IMR-90 (cell line): ENCODE data around the gene RGMB. TPM values are rescaled to one million over a fixed set of nuclear protein-coding genes. Genes with fewer than 3 reads are reported as not detected.

ENCODE experiments used
- ATAC-seq: fragments of 200-7000 bp; cut with Tn5 transposase; 2 replicates; pipeline ENCODE4 v1.9.1; 2020; ENCODE audit warnings: low read depth, mild to moderate bottlenecking, moderate library complexity
- BruUV-seq: library from RNA; stranded (reverse); fragments of 400-500 nt; replicated peaks from 2 replicates; lab custom pipeline; 2021; lab: Mats Ljungman, UMichigan
- CTCF ChIA-PET: fragments of 300-600 bp; formaldehyde crosslinking; extraction: SDS; loops from one replicate; lab custom pipeline; 2021; ENCODE audit warnings: antibody characterized with exemption; lab: Yijun Ruan, JAX
- POLR2A ChIA-PET: fragments of 300-600 bp; sonication (Branson Sonifier 250); formaldehyde crosslinking; loops from one replicate; lab custom pipeline; 2022; ENCODE audit warnings: antibody characterized with exemption; ENCODE audit not compliant: unreplicated experiment; lab: Charles Lee
- DNase-seq: peaks from one replicate; pipeline ENCODE4 v3.0.0; 2013
- H2AFZ ChIP-seq: replicated peaks from 2 replicates; pipeline ENCODE3; 2013; ENCODE audit warnings: low read length, mild to moderate bottlenecking; ENCODE audit not compliant: poor library complexity
- H2AK5ac ChIP-seq: 2 replicates; pipeline ENCODE4 v1.6.1; 2013; ENCODE audit warnings: low read depth, low read length, inconsistent platforms
- H2AK9ac ChIP-seq: replicated peaks from 2 replicates; pipeline ENCODE3; 2013; ENCODE audit warnings: mild to moderate bottlenecking, low read depth, low read length, moderate library complexity; ENCODE audit not compliant: poor library complexity
- H2BK120ac ChIP-seq: 2 replicates; pipeline ENCODE4 v1.6.1; 2013; ENCODE audit warnings: low read depth, low read length, inconsistent platforms
- H2BK15ac ChIP-seq: 3 replicates; pipeline ENCODE4 v1.6.1; 2013; ENCODE audit warnings: low read depth, low read length, inconsistent platforms
- H2BK20ac ChIP-seq: 2 replicates; pipeline ENCODE4 v1.6.1; 2013; ENCODE audit warnings: low read depth, mild to moderate bottlenecking, inconsistent platforms, low read length, moderate library complexity
- H2BK5ac ChIP-seq: 2 replicates; pipeline ENCODE4 v1.6.1; 2013; ENCODE audit warnings: mild to moderate bottlenecking, low read depth, low read length, inconsistent platforms; ENCODE audit not compliant: poor library complexity, severe bottlenecking
- H3K14ac ChIP-seq: replicated peaks from 2 replicates; pipeline ENCODE4 v1.6.1; 2013; ENCODE audit warnings: low read depth, low read length, inconsistent platforms
- H3K18ac ChIP-seq: 2 replicates; pipeline ENCODE4 v1.6.1; 2013; ENCODE audit warnings: low read depth, low read length, control low read depth
- H3K23ac ChIP-seq: 2 replicates; pipeline ENCODE4 v1.6.1; 2013; ENCODE audit warnings: low read depth, low read length, inconsistent platforms
- H3K27ac ChIP-seq: 2 replicates; pipeline ENCODE4 v1.5.1; 2013; ENCODE audit warnings: mild to moderate bottlenecking, control low read depth, low read length; ENCODE audit not compliant: insufficient read depth
- H3K27me3 ChIP-seq: 2 replicates; pipeline ENCODE4 v1.6.1; 2013; ENCODE audit warnings: low read length; ENCODE audit not compliant: control insufficient read depth, insufficient read depth
- H3K36me3 ChIP-seq: 2 replicates; pipeline ENCODE4 v1.6.1; 2013; ENCODE audit warnings: low read length, mixed read lengths; ENCODE audit not compliant: control insufficient read depth, insufficient read depth
- H3K4ac ChIP-seq: 2 replicates; pipeline ENCODE4 v1.6.1; 2013; ENCODE audit warnings: low read depth, low read length, inconsistent platforms
- H3K4me1 ChIP-seq: 2 replicates; pipeline ENCODE4 v1.6.1; 2013; ENCODE audit warnings: low read length, mixed read lengths; ENCODE audit not compliant: control insufficient read depth, insufficient read depth
- H3K4me2 ChIP-seq: 2 replicates; pipeline ENCODE4 v1.6.1; 2013; ENCODE audit warnings: low read depth, mild to moderate bottlenecking, control low read depth, low read length, moderate library complexity
- H3K4me3 ChIP-seq: 2 replicates; pipeline ENCODE4 v1.5.1; 2013; ENCODE audit warnings: low read depth, mild to moderate bottlenecking, control low read depth, low read length, moderate library complexity; ENCODE audit not compliant: insufficient read depth
- H3K56ac ChIP-seq: 2 replicates; pipeline ENCODE4 v1.6.1; 2013; ENCODE audit warnings: low read length, inconsistent platforms; ENCODE audit not compliant: insufficient read depth; ENCODE audit errors: extremely low read depth
- H3K79me1 ChIP-seq, 2 experiments: 2 replicates each; pipeline ENCODE4 v1.6.1; 2013; ENCODE audit warnings: low read length in 2 of 2, inconsistent platforms in 1 of 2, low read depth in 1 of 2
- H3K9ac ChIP-seq: 2 replicates; pipeline ENCODE4 v1.6.1; 2013; ENCODE audit warnings: low read depth, low read length, control low read depth
- H3K9me1 ChIP-seq: 2 replicates; pipeline ENCODE4 v1.6.1; 2013; ENCODE audit warnings: low read length, inconsistent platforms; ENCODE audit not compliant: insufficient read depth
- H3K9me3 ChIP-seq: 2 replicates; pipeline ENCODE4 v1.6.1; 2013; ENCODE audit warnings: low read length; ENCODE audit not compliant: control insufficient read depth, insufficient read depth
- H4K20me1 ChIP-seq: 2 replicates; pipeline ENCODE4 v1.6.1; 2013; ENCODE audit warnings: low read length, inconsistent platforms; ENCODE audit not compliant: insufficient read depth
- H4K5ac ChIP-seq: 2 replicates; pipeline ENCODE4 v1.6.1; 2013; ENCODE audit warnings: mild to moderate bottlenecking, low read depth, low read length, control low read depth
- H4K8ac ChIP-seq, 2 experiments: 2 replicates each; pipeline ENCODE4 v1.6.1; 2013; ENCODE audit warnings: low read depth in 2 of 2, low read length in 2 of 2, control low read depth in 1 of 2, inconsistent platforms in 1 of 2
- H4K91ac ChIP-seq: 2 replicates; pipeline ENCODE4 v1.6.1; 2013; ENCODE audit warnings: low read depth, low read length, inconsistent platforms; ENCODE audit not compliant: insufficient read depth
- BHLHE40 ChIP-seq: fragments of 150-350 bp; IDR thresholded peaks from 2 replicates; pipeline ENCODE4 v1.6.1; 2016; ENCODE audit warnings: mild to moderate bottlenecking, low read depth, low read length
- CEBPB ChIP-seq: IDR thresholded peaks from 2 replicates; pipeline ENCODE4 v1.6.1; 2012; ENCODE audit warnings: low read depth, low read length, improper control_type of control experiment
- CHD1 ChIP-seq: IDR thresholded peaks from 2 replicates; pipeline ENCODE4 v1.6.1; 2012; ENCODE audit warnings: low read depth, low read length, improper control_type of control experiment
- FOS ChIP-seq: fragments of 150-350 bp; IDR thresholded peaks from 2 replicates; pipeline ENCODE4 v1.6.1; 2016; ENCODE audit warnings: low read depth, low read length
- MAFK ChIP-seq: IDR thresholded peaks from 2 replicates; pipeline ENCODE4 v1.6.1; 2012; ENCODE audit warnings: low read depth, low read length, improper control_type of control experiment
- MAZ ChIP-seq: IDR thresholded peaks from 2 replicates; pipeline ENCODE4 v1.6.1; 2012; ENCODE audit warnings: low read depth, mild to moderate bottlenecking, low read length, improper control_type of control experiment, moderate library complexity, borderline replicate concordance
- MXI1 ChIP-seq: IDR thresholded peaks from 2 replicates; pipeline ENCODE4 v1.6.1; 2012; ENCODE audit warnings: low read depth, mild to moderate bottlenecking, low read length, moderate library complexity, borderline replicate concordance
- NFE2L2 ChIP-seq: fragments of 150-350 bp; IDR thresholded peaks from 2 replicates; pipeline ENCODE4 v1.6.1; 2016; ENCODE audit warnings: low read depth, mild to moderate bottlenecking, low read length
- POLR2A ChIP-seq: IDR thresholded peaks from 2 replicates; pipeline ENCODE4 v1.6.1; 2012; ENCODE audit warnings: mild to moderate bottlenecking, low read depth, low read length
- RAD21 ChIP-seq: IDR thresholded peaks from 2 replicates; pipeline ENCODE4 v1.6.1; 2012; ENCODE audit warnings: low read length, improper control_type of control experiment
- RCOR1 ChIP-seq: IDR thresholded peaks from 2 replicates; pipeline ENCODE4 v1.6.1; 2012; ENCODE audit warnings: mild to moderate bottlenecking, low read length, improper control_type of control experiment; ENCODE audit not compliant: insufficient replicate concordance
- RFX5 ChIP-seq: IDR thresholded peaks from 2 replicates; pipeline ENCODE4 v1.8.0; 2012; ENCODE audit warnings: low read depth, mild to moderate bottlenecking, low read length, moderate library complexity
- SMC3 ChIP-seq: fragments of 150-350 bp; IDR thresholded peaks from 2 replicates; pipeline ENCODE4 v1.6.1; 2016; ENCODE audit warnings: low read depth, mild to moderate bottlenecking, antibody characterized with exemption, low read length, moderate library complexity
- WGBS, 2 experiments: methylation state at CpG; one replicate each; pipeline versions ENCODE4 v1.1.5 to v1.1.7; 2013; ENCODE audit warnings: missing lambda C conversion rate in 2 of 2; ENCODE audit not compliant: insufficient read length in 1 of 2; ENCODE audit errors: extremely low coverage in 2 of 2; 5-methylcytosine and 5-hydroxymethylcytosine counted together
- dilution Hi-C: fragments of 300-500 bp; cut with HindIII; formaldehyde crosslinking; loops from one replicate; pipeline ENCODE4 v1.14.3; 2018; ENCODE audit warnings: low sequenced_read_pairs; ENCODE audit not compliant: unreplicated experiment
- in situ Hi-C: fragments of 300-500 bp; cut with MboI; formaldehyde crosslinking; loops from 3 replicates; pipeline ENCODE4 v1.14.3; 2019; ENCODE audit warnings: low sequenced_read_pairs, inconsistent platforms, mixed read lengths
- intact Hi-C: fragments of 100-400 bp; cut with micrococcal nuclease; formaldehyde crosslinking; loops from 2 replicates; pipeline ENCODE4 v1.10.0; 2022
- polyA plus RNA-seq, 3 experiments: library from polyadenylated mRNA; depleted of rRNA; stranded (reverse); fragments of >200 nt; gene quantifications; 2 replicates each; pipeline ENCODE4 v1.2.3, GENCODE V29; 2012; ENCODE audit warnings: low replicate concordance in 1 of 3
- total RNA-seq: library from RNA; depleted of rRNA; stranded (reverse); fragments of >200 nt; gene quantifications from 2 replicates; pipeline ENCODE4 v1.2.3, GENCODE V29; 2012
- TF ChIP-seq, protein P1 (sequence below): fragments of 150-350 bp; IDR thresholded peaks from 2 replicates; pipeline ENCODE4 v1.6.1; 2016; ENCODE audit warnings: low read depth, mild to moderate bottlenecking, low read length, moderate library complexity, borderline replicate concordance
- TF ChIP-seq, protein P2 (sequence below): conservative IDR thresholded peaks from 2 replicates; pipeline ENCODE4 v1.5.1; 2012; ENCODE audit warnings: mild to moderate bottlenecking, low read depth, low read length, improper control_type of control experiment
- TF ChIP-seq, protein P3 (sequence below): fragments of 150-350 bp; IDR thresholded peaks from 2 replicates; pipeline ENCODE4 v1.6.1; 2017; ENCODE audit warnings: mild to moderate bottlenecking, antibody characterized with exemption, low read length, low read depth

Gene RGMB
- total and polyA plus RNA-seq, 2 of the 4 experiments (the other 2 are of a cell fraction), result 74.4 to 129 TPM

DNA sequence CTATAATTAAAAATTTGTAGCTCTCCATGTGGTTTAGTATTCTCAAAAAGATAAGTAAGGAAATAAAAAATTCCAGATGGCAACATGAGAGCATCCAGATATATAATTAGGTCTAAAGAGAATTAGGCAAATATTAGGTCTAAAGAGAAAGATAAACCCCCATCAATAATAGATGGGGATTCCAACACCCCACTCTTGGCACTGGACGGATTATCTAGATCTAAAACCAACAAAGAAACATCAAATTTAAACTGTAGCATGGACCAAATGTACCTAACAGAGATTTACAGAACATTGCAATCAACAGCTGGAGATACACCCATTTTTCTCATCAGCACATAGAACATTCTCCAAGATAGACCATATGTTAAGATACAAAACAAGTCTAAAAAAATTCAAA, 31.6 kb downstream of the RGMB start:
- H3K4me3 ChIP-seq, result no peak overlapping the region
- WGBS, 2 experiments, result no CpG with 5 or more reads among the region's 1 CpG
- CTCF ChIA-PET, result no interaction called here
- H3K9ac ChIP-seq, result no peak overlapping the region
- no peak overlapping the region for H2AFZ ChIP-seq
- H3K23ac ChIP-seq, result no peak overlapping the region
- H3K18ac ChIP-seq, result no peak overlapping the region
- no peak overlapping the region for H3K14ac ChIP-seq
- ATAC-seq, result no peak
- H4K91ac ChIP-seq, result no peak overlapping the region
- H2BK120ac ChIP-seq, result no peak overlapping the region
- H2AK9ac ChIP-seq, result no peak overlapping the region
- no peaks in the 10 kb centered on the region for H3K4me1 ChIP-seq
- H4K8ac ChIP-seq, result no peak overlapping the region
- BruUV-seq, result no TSS peak
- H3K27me3 ChIP-seq, result no peaks in the 10 kb centered on the region
- H3K56ac ChIP-seq, result no peak overlapping the region
- H3K79me1 ChIP-seq, result no peaks in the 10 kb centered on the region; a peak in 1 of 4 replicates
- no peak overlapping the region for H2BK5ac ChIP-seq
- dilution Hi-C loops, result no loop called here
- no peak overlapping the region for H2BK20ac ChIP-seq
- no peak overlapping the region for H2AK5ac ChIP-seq
- H3K36me3 ChIP-seq, result no peaks in the 10 kb centered on the region
- H3K4ac ChIP-seq, result no peak overlapping the region
- in situ Hi-C loops, result no loop called here
- intact Hi-C loops, result no loop called here
- H3K9me3 ChIP-seq, result 0 out of 2 replicates have a peak, but pooled peaks cover 2% of the 10 kb centered on the region
- DNase-seq, result no peak
- POLR2A ChIA-PET, result no interaction called here
- no peaks in the 10 kb centered on the region for H3K9me1 ChIP-seq
- no peak overlapping the region for H2BK15ac ChIP-seq
- no peaks in the 10 kb centered on the region for H4K20me1 ChIP-seq
- H4K5ac ChIP-seq, result no peak overlapping the region
- no peak overlapping the region for H3K4me2 ChIP-seq
- TF ChIP-seq, protein P1, sequence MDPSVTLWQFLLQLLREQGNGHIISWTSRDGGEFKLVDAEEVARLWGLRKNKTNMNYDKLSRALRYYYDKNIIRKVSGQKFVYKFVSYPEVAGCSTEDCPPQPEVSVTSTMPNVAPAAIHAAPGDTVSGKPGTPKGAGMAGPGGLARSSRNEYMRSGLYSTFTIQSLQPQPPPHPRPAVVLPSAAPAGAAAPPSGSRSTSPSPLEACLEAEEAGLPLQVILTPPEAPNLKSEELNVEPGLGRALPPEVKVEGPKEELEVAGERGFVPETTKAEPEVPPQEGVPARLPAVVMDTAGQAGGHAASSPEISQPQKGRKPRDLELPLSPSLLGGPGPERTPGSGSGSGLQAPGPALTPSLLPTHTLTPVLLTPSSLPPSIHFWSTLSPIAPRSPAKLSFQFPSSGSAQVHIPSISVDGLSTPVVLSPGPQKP, result no peak
- TF ChIP-seq, protein P2, sequence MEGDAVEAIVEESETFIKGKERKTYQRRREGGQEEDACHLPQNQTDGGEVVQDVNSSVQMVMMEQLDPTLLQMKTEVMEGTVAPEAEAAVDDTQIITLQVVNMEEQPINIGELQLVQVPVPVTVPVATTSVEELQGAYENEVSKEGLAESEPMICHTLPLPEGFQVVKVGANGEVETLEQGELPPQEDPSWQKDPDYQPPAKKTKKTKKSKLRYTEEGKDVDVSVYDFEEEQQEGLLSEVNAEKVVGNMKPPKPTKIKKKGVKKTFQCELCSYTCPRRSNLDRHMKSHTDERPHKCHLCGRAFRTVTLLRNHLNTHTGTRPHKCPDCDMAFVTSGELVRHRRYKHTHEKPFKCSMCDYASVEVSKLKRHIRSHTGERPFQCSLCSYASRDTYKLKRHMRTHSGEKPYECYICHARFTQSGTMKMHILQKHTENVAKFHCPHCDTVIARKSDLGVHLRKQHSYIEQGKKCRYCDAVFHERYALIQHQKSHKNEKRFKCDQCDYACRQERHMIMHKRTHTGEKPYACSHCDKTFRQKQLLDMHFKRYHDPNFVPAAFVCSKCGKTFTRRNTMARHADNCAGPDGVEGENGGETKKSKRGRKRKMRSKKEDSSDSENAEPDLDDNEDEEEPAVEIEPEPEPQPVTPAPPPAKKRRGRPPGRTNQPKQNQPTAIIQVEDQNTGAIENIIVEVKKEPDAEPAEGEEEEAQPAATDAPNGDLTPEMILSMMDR, result no peak
- TF ChIP-seq MXI1 (no peak), SMC3 (no peak), BHLHE40 (no peak), MAFK (no peak), RFX5 (no peak), POLR2A (no peak), RAD21 (no peak), FOS (no peak), MAZ (no peak), CEBPB (no peak), NFE2L2 (no peak), RCOR1 (no peak), CHD1 (no peak)
- TF ChIP-seq, protein P3, sequence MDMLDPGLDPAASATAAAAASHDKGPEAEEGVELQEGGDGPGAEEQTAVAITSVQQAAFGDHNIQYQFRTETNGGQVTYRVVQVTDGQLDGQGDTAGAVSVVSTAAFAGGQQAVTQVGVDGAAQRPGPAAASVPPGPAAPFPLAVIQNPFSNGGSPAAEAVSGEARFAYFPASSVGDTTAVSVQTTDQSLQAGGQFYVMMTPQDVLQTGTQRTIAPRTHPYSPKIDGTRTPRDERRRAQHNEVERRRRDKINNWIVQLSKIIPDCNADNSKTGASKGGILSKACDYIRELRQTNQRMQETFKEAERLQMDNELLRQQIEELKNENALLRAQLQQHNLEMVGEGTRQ, result no peak
- no peak overlapping the region for H3K27ac ChIP-seq
